Activated CD8-positive, alpha-beta T cell treated with anti-CD3 and anti-CD28 coated beads for 36 hours (primary cell): ENCODE data around the gene WFDC1. TPM values are rescaled to one million over a fixed set of nuclear protein-coding genes. Genes with fewer than 3 reads are reported as not detected.

ENCODE experiments used
- ATAC-seq: fragments of 200-7000 bp; cut with Tn5 transposase; one replicate; pipeline ENCODE4 v1.10.0; 2021; ENCODE audit warnings: mild to moderate bottlenecking, moderate library complexity
- CTCF ChIA-PET: fragments of 350-600 bp; sonication (Branson Sonifier 250); formaldehyde crosslinking; loops from one replicate; lab custom pipeline; 2021; ENCODE audit warnings: antibody characterized with exemption; lab: Charles Lee
- POLR2A ChIA-PET: fragments of 350-600 bp; sonication (Branson Sonifier 250); formaldehyde crosslinking; loops from one replicate; lab custom pipeline; 2021; ENCODE audit warnings: antibody characterized with exemption; lab: Charles Lee
- DNase-seq: peaks from one replicate; pipeline ENCODE4 v3.0.0-alpha.2; 2020
- H3K27ac Mint-ChIP-seq: one replicate; pipeline ENCODE4 v1.8.0; 2021; ENCODE audit warnings: mild to moderate bottlenecking, mixed read lengths
- H3K27me3 Mint-ChIP-seq: one replicate; pipeline ENCODE4 v1.8.0; 2021; ENCODE audit warnings: mixed read lengths
- H3K36me3 Mint-ChIP-seq: one replicate; pipeline ENCODE4 v1.8.0; 2021; ENCODE audit warnings: low read depth, mixed read lengths
- H3K4me1 Mint-ChIP-seq: one replicate; pipeline ENCODE4 v1.8.0; 2021; ENCODE audit warnings: low read depth, mixed read lengths
- H3K4me3 Mint-ChIP-seq: one replicate; pipeline ENCODE4 v1.8.0; 2021; ENCODE audit warnings: mild to moderate bottlenecking, moderate library complexity, mixed read lengths
- H3K9me3 Mint-ChIP-seq: one replicate; pipeline ENCODE4 v1.8.0; 2021; ENCODE audit warnings: mixed read lengths
- CTCF ChIP-seq: fragments of 200-600 bp; IDR thresholded peaks from one replicate; pipeline ENCODE4 v1.8.0; 2022; ENCODE audit warnings: antibody characterized with exemption, mild to moderate bottlenecking
- intact Hi-C: fragments of 100-400 bp; cut with micrococcal nuclease; formaldehyde crosslinking; loops from one replicate; pipeline ENCODE4 v1.10.0; 2022
- total RNA-seq, 2 experiments: library from RNA; stranded (reverse); gene quantifications; one replicate each; pipeline ENCODE4 v1.2.3, GENCODE V29; 2021

Gene WFDC1
- total RNA-seq, 2 experiments from 2014 or later: not detected

GRCh38 chr16:84291226-84291625 lies 3.5 kb upstream of the WFDC1 start:
- Mint-ChIP-seq H3K4me3 (no peak overlapping the region), H3K4me1 (peaks cover 8% of the 10 kb centered on the region), H3K36me3 (no peaks in the 10 kb centered on the region), H3K9me3 (no peaks in the 10 kb centered on the region), H3K27me3 (peaks cover 45% of the 10 kb centered on the region), H3K27ac (no peak overlapping the region)
- no peak for TF ChIP-seq CTCF
- ChIA-PET CTCF (no interaction called here), POLR2A (no interaction called here)
- ATAC-seq: no peak
- intact Hi-C loops: no loop called here
- DNase-seq: no peak

GRCh38 chr16:84292011-84292410 lies 2.7 kb upstream of the WFDC1 start:
- Mint-ChIP-seq H3K4me3 (no peak overlapping the region), H3K9me3 (no peaks in the 10 kb centered on the region), H3K36me3 (no peaks in the 10 kb centered on the region), H3K27me3 (peaks cover 52% of the 10 kb centered on the region), H3K4me1 (peaks cover 8% of the 10 kb centered on the region), H3K27ac (no peak overlapping the region)
- TF ChIP-seq CTCF: no peak
- DNase-seq (no peak), ATAC-seq (no peak)
- intact Hi-C loops: no loop called here
- POLR2A ChIA-PET: no interaction called here
- CTCF ChIA-PET: no interaction called here

- ATAC-seq (no peak), DNase-seq (no peak)
- H3K27ac Mint-ChIP-seq: no peak overlapping the region
- H3K36me3 Mint-ChIP-seq: no peaks in the 10 kb centered on the region
- ChIA-PET CTCF (interaction anchor here (1.1 kb wide), 1 partner anchor 14 kb away, joined by 3 read pairs; no protein-coding TSS in a partner anchor), POLR2A (no interaction called here)
- peaks cover 8% of the 10 kb centered on the region for H3K4me1 Mint-ChIP-seq
- intact Hi-C loops: no loop called here
- H3K9me3 Mint-ChIP-seq: no peaks in the 10 kb centered on the region
- no peak overlapping the region for H3K4me3 Mint-ChIP-seq
- peaks cover 49% of the 10 kb centered on the region for H3K27me3 Mint-ChIP-seq
- TF ChIP-seq CTCF: no peak
Measured at GRCh38 chr16:84293406-84293805, 1.3 kb upstream of the WFDC1 start.

- DNase-seq: no peak
- no peaks in the 10 kb centered on the region for H3K9me3 Mint-ChIP-seq
- peaks cover 8% of the 10 kb centered on the region for H3K4me1 Mint-ChIP-seq
- no peak for TF ChIP-seq CTCF
- CTCF ChIA-PET: interaction anchor here (0.9 to 1.3 kb wide), 3 partner anchors 13 to 367 kb away, joined by 3 read pairs; no protein-coding TSS in a partner anchor
- H3K36me3 Mint-ChIP-seq: no peaks in the 10 kb centered on the region
- peaks cover 48% of the 10 kb centered on the region for H3K27me3 Mint-ChIP-seq
- no peak overlapping the region for H3K27ac Mint-ChIP-seq
- no peak for ATAC-seq
- H3K4me3 Mint-ChIP-seq: no peak overlapping the region
- intact Hi-C loops: no loop called here
- POLR2A ChIA-PET: no interaction called here
Measured at GRCh38 chr16:84294117-84294516, 561 bp upstream of the WFDC1 start.

GRCh38 chr16:84295203-84295860 lies 654 bp downstream of the WFDC1 start:
- CTCF ChIA-PET: interaction anchor here (1.3 kb wide), 1 partner anchor 368 kb away, joined by 3 read pairs; no protein-coding TSS in a partner anchor
- H3K9me3 Mint-ChIP-seq: no peaks in the 10 kb centered on the region
- no peak for DNase-seq

More at GRCh38 chr16:84295203-84295860, 654 bp downstream of the WFDC1 start:
- Mint-ChIP-seq H3K4me3 (no peak overlapping the region), H3K4me1 (peaks cover 8% of the 10 kb centered on the region), H3K27ac (no peak overlapping the region), H3K27me3 (peaks cover 44% of the 10 kb centered on the region), H3K36me3 (no peaks in the 10 kb centered on the region)
- TF ChIP-seq CTCF: no peak
- POLR2A ChIA-PET: no interaction called here
- intact Hi-C loops: no loop called here
- ATAC-seq: no peak
